ENCODE measurements around the gene DAB2IP.

The DAB2IP gene

DNA sequence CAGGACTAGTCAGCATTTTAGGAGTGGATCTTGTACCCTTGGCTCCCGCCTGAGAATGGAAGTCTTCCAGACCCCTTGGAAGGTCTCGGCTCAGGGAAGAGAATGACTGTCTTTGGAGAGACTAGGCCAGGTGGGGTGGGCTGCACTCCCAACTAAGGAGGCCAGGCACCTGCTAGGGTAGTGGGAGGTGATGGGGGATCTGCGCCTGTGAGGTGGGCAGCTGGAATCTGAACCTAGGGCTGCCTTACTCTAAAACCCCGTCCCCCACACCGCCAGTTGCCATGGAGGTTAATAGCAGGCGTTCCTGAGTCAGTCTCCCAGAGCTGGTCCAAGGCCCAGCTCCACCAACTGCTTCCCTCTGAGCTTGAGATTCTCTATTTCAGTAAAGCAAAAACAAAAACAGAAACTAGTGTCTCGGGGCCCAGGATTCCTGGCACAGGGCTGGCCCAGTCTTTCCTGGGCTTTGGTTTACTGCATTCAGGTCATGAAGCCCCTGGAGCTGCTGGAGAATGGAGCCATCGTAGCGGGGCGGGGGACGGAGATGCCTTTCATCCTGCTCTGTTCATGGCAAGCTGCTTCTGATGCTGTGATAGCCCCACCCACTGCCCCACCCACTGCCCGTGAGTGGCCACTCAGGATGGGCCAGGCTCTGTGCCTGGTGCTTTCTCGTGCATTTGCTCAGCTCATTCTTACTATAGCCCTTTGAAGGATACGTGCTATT lies 57.5 kb downstream of the DAB2IP start:
- H3K4me1 ChIP-seq (ENCODE audit: insufficient read depth, poor library complexity, severe bottlenecking): peaks cover 9% of the 10 kb centered on the region
- TF ChIP-seq, protein P1, sequence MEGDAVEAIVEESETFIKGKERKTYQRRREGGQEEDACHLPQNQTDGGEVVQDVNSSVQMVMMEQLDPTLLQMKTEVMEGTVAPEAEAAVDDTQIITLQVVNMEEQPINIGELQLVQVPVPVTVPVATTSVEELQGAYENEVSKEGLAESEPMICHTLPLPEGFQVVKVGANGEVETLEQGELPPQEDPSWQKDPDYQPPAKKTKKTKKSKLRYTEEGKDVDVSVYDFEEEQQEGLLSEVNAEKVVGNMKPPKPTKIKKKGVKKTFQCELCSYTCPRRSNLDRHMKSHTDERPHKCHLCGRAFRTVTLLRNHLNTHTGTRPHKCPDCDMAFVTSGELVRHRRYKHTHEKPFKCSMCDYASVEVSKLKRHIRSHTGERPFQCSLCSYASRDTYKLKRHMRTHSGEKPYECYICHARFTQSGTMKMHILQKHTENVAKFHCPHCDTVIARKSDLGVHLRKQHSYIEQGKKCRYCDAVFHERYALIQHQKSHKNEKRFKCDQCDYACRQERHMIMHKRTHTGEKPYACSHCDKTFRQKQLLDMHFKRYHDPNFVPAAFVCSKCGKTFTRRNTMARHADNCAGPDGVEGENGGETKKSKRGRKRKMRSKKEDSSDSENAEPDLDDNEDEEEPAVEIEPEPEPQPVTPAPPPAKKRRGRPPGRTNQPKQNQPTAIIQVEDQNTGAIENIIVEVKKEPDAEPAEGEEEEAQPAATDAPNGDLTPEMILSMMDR (IDR thresholded peaks at IDR 0.05; ENCODE audit: poor library complexity, severe bottlenecking): no peak
- H3K4me3 ChIP-seq (ENCODE audit: severe bottlenecking): no peak overlapping the region
- DNase-seq (ENCODE audit: low spot score) (no peak), ATAC-seq (ENCODE audit: low read depth) (no peak)
- H3K36me3 ChIP-seq (ENCODE audit: low read depth): 0 out of 2 replicates have a peak, but pooled peaks cover 5% of the 10 kb centered on the region
- no peaks in the 10 kb centered on the region for H3K9me3 ChIP-seq (ENCODE audit: severe bottlenecking)
- H3K27me3 ChIP-seq (ENCODE audit: insufficient read depth, poor library complexity, severe bottlenecking): no peaks in the 10 kb centered on the region
- no peak overlapping the region for H3K27ac ChIP-seq (ENCODE audit: poor library complexity, severe bottlenecking)

GRCh38 chr9:121709798-121710197 lies 58.4 kb downstream of the DAB2IP start:
- TF ChIP-seq, protein P1 (IDR thresholded peaks at IDR 0.05; ENCODE audit: poor library complexity, severe bottlenecking): no peak
- Histone ChIP-seq H3K4me3 (ENCODE audit: severe bottlenecking) (no peak overlapping the region), H3K27ac (ENCODE audit: poor library complexity, severe bottlenecking) (no peak overlapping the region), H3K36me3 (ENCODE audit: low read depth) (0 out of 2 replicates have a peak, but pooled peaks cover 5% of the 10 kb centered on the region), H3K9me3 (ENCODE audit: severe bottlenecking) (no peaks in the 10 kb centered on the region), H3K4me1 (ENCODE audit: insufficient read depth, poor library complexity, severe bottlenecking) (no peaks in the 10 kb centered on the region), H3K27me3 (ENCODE audit: insufficient read depth, poor library complexity, severe bottlenecking) (no peaks in the 10 kb centered on the region)
- DNase-seq (ENCODE audit: low spot score): no peak
- no peak for ATAC-seq (ENCODE audit: low read depth)

DNA sequence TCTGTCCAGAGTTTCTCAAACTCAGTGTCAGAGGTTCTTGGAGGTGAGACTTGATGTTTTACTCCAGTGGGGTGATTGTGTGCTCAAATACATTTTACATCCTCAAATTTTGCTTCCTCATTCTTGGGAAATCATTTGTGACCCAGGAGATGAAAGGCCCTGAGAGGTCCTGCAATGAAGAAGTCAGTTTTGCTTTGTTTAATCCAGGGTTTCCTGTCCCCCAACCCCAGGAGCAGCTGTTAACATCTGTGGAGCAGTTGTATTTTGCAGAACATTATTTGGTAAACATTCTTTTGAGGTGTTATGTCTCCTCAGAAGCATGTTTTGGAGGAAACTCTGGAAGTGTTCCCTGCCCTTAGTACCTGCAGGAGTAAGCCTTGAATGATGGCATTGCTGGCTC lies 59.8 kb downstream of the DAB2IP start:
- H3K27ac ChIP-seq (ENCODE audit: poor library complexity, severe bottlenecking): no peak overlapping the region
- peaks cover 2% of the 10 kb centered on the region for H3K4me1 ChIP-seq (ENCODE audit: insufficient read depth, poor library complexity, severe bottlenecking)
- H3K9me3 ChIP-seq (ENCODE audit: severe bottlenecking): no peaks in the 10 kb centered on the region
- H3K36me3 ChIP-seq (ENCODE audit: low read depth): 0 out of 2 replicates have a peak, but pooled peaks cover 5% of the 10 kb centered on the region
- no peak overlapping the region for H3K4me3 ChIP-seq (ENCODE audit: severe bottlenecking)
- no peaks in the 10 kb centered on the region for H3K27me3 ChIP-seq (ENCODE audit: insufficient read depth, poor library complexity, severe bottlenecking)
- ATAC-seq (ENCODE audit: low read depth) (no peak), DNase-seq (ENCODE audit: low spot score) (no peak)
- TF ChIP-seq, protein P1 (IDR thresholded peaks at IDR 0.05; ENCODE audit: poor library complexity, severe bottlenecking): no peak

GRCh38 chr9:121711797-121712196 lies 60.4 kb downstream of the DAB2IP start:
- Histone ChIP-seq H3K27me3 (ENCODE audit: insufficient read depth, poor library complexity, severe bottlenecking) (no peaks in the 10 kb centered on the region), H3K4me1 (ENCODE audit: insufficient read depth, poor library complexity, severe bottlenecking) (peaks cover 8% of the 10 kb centered on the region), H3K4me3 (ENCODE audit: severe bottlenecking) (no peak overlapping the region), H3K9me3 (ENCODE audit: severe bottlenecking) (no peaks in the 10 kb centered on the region), H3K27ac (ENCODE audit: poor library complexity, severe bottlenecking) (no peak overlapping the region), H3K36me3 (ENCODE audit: low read depth) (0 out of 2 replicates have a peak, but pooled peaks cover 5% of the 10 kb centered on the region)
- ATAC-seq (ENCODE audit: low read depth) (no peak), DNase-seq (ENCODE audit: low spot score) (no peak)
- TF ChIP-seq, protein P1 (IDR thresholded peaks at IDR 0.05; ENCODE audit: poor library complexity, severe bottlenecking): no peak
